CD4-positive, alpha-beta T cell (primary cell): ENCODE measurements around the gene METTL2B. TPM values are rescaled to one million over a fixed set of nuclear protein-coding genes. Genes with fewer than 3 reads are reported as not detected.
A peak's percentile ranks its signal among the peaks of the same experiment; 100 is the strongest.
"Not testable (repeated sequence)": the region's sequence is repeated elsewhere in the genome, so short reads cannot be mapped to it uniquely, and the experiment has no call there.

Experiments
- ATAC-seq: fragments of 200-7000 bp; cut with Tn5 transposase; one replicate; pipeline ENCODE4 v1.10.0; 2022; ENCODE audit warnings: mild to moderate bottlenecking; ENCODE audit not compliant: poor library complexity
- CTCF ChIA-PET: fragments of 350-600 bp; sonication (Branson Sonifier 250); formaldehyde crosslinking; loops from one replicate; lab custom pipeline; 2021; ENCODE audit warnings: antibody characterized with exemption, inconsistent platforms; lab: Charles Lee
- POLR2A ChIA-PET: fragments of 350-600 bp; sonication (Branson Sonifier 250); formaldehyde crosslinking; loops from one replicate; lab custom pipeline; 2021; ENCODE audit warnings: antibody characterized with exemption, inconsistent platforms; lab: Charles Lee
- DNase-seq, 14 experiments: peaks; one replicate each; pipeline ENCODE4 v3.0.0-alpha.2; 2013 to 2020; ENCODE audit warnings: mixed read lengths in 2 of 14
- H3K27ac ChIP-seq, 2 donors: one replicate each; pipeline versions ENCODE4 v1.5.1 to v1.7.0; 2013; ENCODE audit warnings: low read length in 2 of 2, low read depth in 1 of 2, mild to moderate bottlenecking in 1 of 2
- H3K27me3 ChIP-seq, 2 experiments: 1 replicate in 1 of 2; 2 replicates in 1 of 2; pipeline versions ENCODE4 v1.6.1 to v1.7.0; 2013; ENCODE audit warnings: low read length in 2 of 2, control low read depth in 1 of 2, mild to moderate bottlenecking in 1 of 2, moderate library complexity in 1 of 2; ENCODE audit not compliant: insufficient read depth in 2 of 2, control insufficient read depth in 1 of 2
- H3K36me3 ChIP-seq: one replicate; pipeline ENCODE4 v1.6.1; 2013; ENCODE audit warnings: low read length, control low read depth; ENCODE audit not compliant: insufficient read depth
- H3K4me1 ChIP-seq: one replicate; pipeline ENCODE4 v1.6.1; 2013; ENCODE audit warnings: low read length, control low read depth; ENCODE audit not compliant: insufficient read depth
- H3K4me3 ChIP-seq: one replicate; pipeline ENCODE4 v1.5.1; 2013; ENCODE audit warnings: mild to moderate bottlenecking, low read length, moderate library complexity
- H3K9me3 ChIP-seq, 2 experiments: 1 replicate in 1 of 2; 2 replicates in 1 of 2; pipeline versions ENCODE4 v1.6.1 to v1.7.0; 2013; ENCODE audit warnings: low read length in 2 of 2, mild to moderate bottlenecking in 2 of 2, control low read depth in 1 of 2, moderate library complexity in 1 of 2; ENCODE audit not compliant: control insufficient read depth in 1 of 2, insufficient read depth in 1 of 2
- H3K27ac Mint-ChIP-seq: one replicate; pipeline ENCODE4 v1.8.0; 2020; ENCODE audit warnings: mixed read lengths
- H3K27me3 Mint-ChIP-seq: one replicate; pipeline ENCODE4 v1.8.0; 2021; ENCODE audit warnings: mixed read lengths
- H3K36me3 Mint-ChIP-seq: one replicate; pipeline ENCODE4 v1.8.0; 2021; ENCODE audit warnings: low read depth, mixed read lengths
- H3K4me1 Mint-ChIP-seq: one replicate; pipeline ENCODE4 v1.8.0; 2021; ENCODE audit warnings: low read depth, mixed read lengths
- H3K4me3 Mint-ChIP-seq: one replicate; pipeline ENCODE4 v1.8.0; 2020; ENCODE audit warnings: mild to moderate bottlenecking, mixed read lengths
- H3K9me3 Mint-ChIP-seq: one replicate; pipeline ENCODE4 v1.8.0; 2020; ENCODE audit warnings: mixed read lengths
- intact Hi-C, 2 experiments: fragments of 100-400 bp; cut with DNase I in 1 of 2; cut with micrococcal nuclease in 1 of 2; formaldehyde crosslinking; loops; one replicate each; pipeline versions ENCODE4 v1.15.1 to v1.9.0; 2023 to 2025; cut with DNase I, micrococcal nuclease
- total RNA-seq, 174 experiments: library from RNA in 2 of 174; stranded (reverse) in 2 of 174; gene quantifications; one replicate each; pipeline ENCODE4 v1.2.3 and lab custom pipeline; 2021 to 2026

The METTL2B gene
- total RNA-seq, 2 experiments from 2014 or later = 7.1 to 8.2 TPM

GRCh38 chr7:128506819-128507218, 30.3 kb downstream of the METTL2B start:
- intact Hi-C loops, H3K4me3 ChIP-seq, H3K27ac ChIP-seq, H3K9me3 ChIP-seq, H3K27me3 Mint-ChIP-seq, H3K27me3 ChIP-seq, H3K9me3 Mint-ChIP-seq, CTCF ChIA-PET, H3K36me3 ChIP-seq, H3K4me3 Mint-ChIP-seq, POLR2A ChIA-PET: not testable (repeated sequence)
- peak in 3 of 14 experiments; percentile 38 to 64 (median 46) for DNase-seq
- H3K4me1 ChIP-seq = peaks cover 11% of the 10 kb centered on the region
- peak overlapping the region; percentile 33 for H3K27ac Mint-ChIP-seq
- H3K4me1 Mint-ChIP-seq = peaks cover 13% of the 10 kb centered on the region
- peaks cover 15% of the 10 kb centered on the region for H3K36me3 Mint-ChIP-seq
- ATAC-seq = peak; percentile 58

GRCh38 chr7:128507321-128507993, 30.9 kb downstream of the METTL2B start:
- intact Hi-C loops, H3K4me3 ChIP-seq, H3K36me3 Mint-ChIP-seq, H3K9me3 Mint-ChIP-seq, H3K36me3 ChIP-seq, CTCF ChIA-PET, H3K27ac ChIP-seq, POLR2A ChIA-PET, H3K9me3 ChIP-seq, ATAC-seq, H3K27me3 ChIP-seq, H3K4me3 Mint-ChIP-seq, DNase-seq, H3K27me3 Mint-ChIP-seq: not testable (repeated sequence)
- peaks cover 11% of the 10 kb centered on the region for H3K4me1 ChIP-seq
- Mint-ChIP-seq H3K4me1 (peaks cover 13% of the 10 kb centered on the region), H3K27ac (peak overlapping the region; percentile 33)

- H3K36me3 Mint-ChIP-seq, H3K27ac Mint-ChIP-seq, H3K4me1 ChIP-seq, H3K36me3 ChIP-seq, H3K9me3 ChIP-seq, H3K27me3 ChIP-seq, H3K4me3 Mint-ChIP-seq, intact Hi-C loops, POLR2A ChIA-PET, CTCF ChIA-PET, H3K9me3 Mint-ChIP-seq, H3K27me3 Mint-ChIP-seq, H3K27ac ChIP-seq, ATAC-seq, DNase-seq, H3K4me3 ChIP-seq: not testable (repeated sequence)
- H3K4me1 Mint-ChIP-seq = peaks cover 12% of the 10 kb centered on the region
Measured at GRCh38 chr7:128511692-128512091, 35.1 kb downstream of the METTL2B start.

GRCh38 chr7:128515232-128515631, 38.7 kb downstream of the METTL2B start:
- H3K9me3 Mint-ChIP-seq, CTCF ChIA-PET, H3K4me1 ChIP-seq, H3K9me3 ChIP-seq, H3K27ac ChIP-seq, H3K36me3 Mint-ChIP-seq, POLR2A ChIA-PET, H3K27me3 Mint-ChIP-seq, H3K27ac Mint-ChIP-seq, H3K27me3 ChIP-seq, ATAC-seq, H3K4me3 ChIP-seq, H3K4me1 Mint-ChIP-seq, H3K4me3 Mint-ChIP-seq, intact Hi-C loops, DNase-seq, H3K36me3 ChIP-seq: not testable (repeated sequence)

GRCh38 chr7:128517023-128517422, 40.5 kb downstream of the METTL2B start:
- ATAC-seq = not testable (repeated sequence)

GRCh38 chr7:128523226-128523931, 46.8 kb downstream of the METTL2B start:
- H3K4me1 Mint-ChIP-seq, POLR2A ChIA-PET, H3K9me3 ChIP-seq, H3K27me3 Mint-ChIP-seq, H3K36me3 Mint-ChIP-seq, H3K27me3 ChIP-seq, H3K27ac ChIP-seq, intact Hi-C loops, H3K9me3 Mint-ChIP-seq, H3K36me3 ChIP-seq, H3K4me3 ChIP-seq, CTCF ChIA-PET: not testable (repeated sequence)
- Mint-ChIP-seq H3K4me3 (peak overlapping the region; percentile 45), H3K27ac (peak overlapping the region; percentile 70)
- peak; percentile 78 for ATAC-seq
- DNase-seq = peak; percentile 55 to 91 (median 82)
- H3K4me1 ChIP-seq = peaks cover 11% of the 10 kb centered on the region

More at GRCh38 chr7:128517023-128517422, 40.5 kb downstream of the METTL2B start:
- H3K27me3 ChIP-seq, POLR2A ChIA-PET, H3K4me3 Mint-ChIP-seq, H3K9me3 ChIP-seq, DNase-seq, H3K36me3 ChIP-seq, H3K27ac Mint-ChIP-seq, H3K4me1 ChIP-seq, H3K36me3 Mint-ChIP-seq, H3K4me1 Mint-ChIP-seq, CTCF ChIA-PET, H3K27me3 Mint-ChIP-seq, intact Hi-C loops, H3K9me3 Mint-ChIP-seq, H3K4me3 ChIP-seq, H3K27ac ChIP-seq: not testable (repeated sequence)

- DNase-seq, H3K9me3 ChIP-seq, H3K9me3 Mint-ChIP-seq, intact Hi-C loops, ATAC-seq, H3K27ac ChIP-seq, H3K4me3 ChIP-seq, POLR2A ChIA-PET, H3K4me3 Mint-ChIP-seq, CTCF ChIA-PET, H3K27me3 ChIP-seq, H3K27ac Mint-ChIP-seq, H3K4me1 Mint-ChIP-seq, H3K27me3 Mint-ChIP-seq, H3K36me3 ChIP-seq, H3K36me3 Mint-ChIP-seq: not testable (repeated sequence)
- peaks cover 11% of the 10 kb centered on the region for H3K4me1 ChIP-seq
Measured at GRCh38 chr7:128523932-128524524, 47.5 kb downstream of the METTL2B start.
